GM19324 (cell line): ENCODE data around the gene FAM241B.

ENCODE experiments used
- ATAC-seq: cut with Tn5 transposase; IDR thresholded peaks from one replicate; pipeline ENCODE4 v1.9.1; 2021; ENCODE audit warnings: mild to moderate bottlenecking, moderate library complexity; ENCODE audit not compliant: unreplicated experiment, low FRiP score

The FAM241B gene

DNA sequence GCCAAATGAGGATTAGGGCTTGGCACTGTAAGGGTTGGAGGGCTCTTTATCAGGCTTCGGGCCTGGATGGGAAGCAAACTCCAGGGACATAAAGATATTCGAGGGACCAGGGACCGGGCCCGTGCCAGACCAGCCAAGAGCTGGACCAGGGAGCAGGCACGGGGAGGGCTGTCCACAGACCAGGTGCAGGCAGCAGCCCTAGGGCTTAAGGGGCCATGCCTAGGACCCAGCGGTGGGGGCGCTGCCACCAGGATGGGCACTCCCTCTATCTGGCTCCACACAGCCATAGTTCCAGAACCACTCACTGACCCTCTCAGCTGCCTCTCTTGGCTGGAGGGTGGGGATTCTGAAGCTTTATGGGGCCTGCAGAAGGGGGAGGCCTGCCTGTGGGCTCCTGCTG lies 32.9 kb downstream of the FAM241B start:
- ATAC-seq: no peak

DNA sequence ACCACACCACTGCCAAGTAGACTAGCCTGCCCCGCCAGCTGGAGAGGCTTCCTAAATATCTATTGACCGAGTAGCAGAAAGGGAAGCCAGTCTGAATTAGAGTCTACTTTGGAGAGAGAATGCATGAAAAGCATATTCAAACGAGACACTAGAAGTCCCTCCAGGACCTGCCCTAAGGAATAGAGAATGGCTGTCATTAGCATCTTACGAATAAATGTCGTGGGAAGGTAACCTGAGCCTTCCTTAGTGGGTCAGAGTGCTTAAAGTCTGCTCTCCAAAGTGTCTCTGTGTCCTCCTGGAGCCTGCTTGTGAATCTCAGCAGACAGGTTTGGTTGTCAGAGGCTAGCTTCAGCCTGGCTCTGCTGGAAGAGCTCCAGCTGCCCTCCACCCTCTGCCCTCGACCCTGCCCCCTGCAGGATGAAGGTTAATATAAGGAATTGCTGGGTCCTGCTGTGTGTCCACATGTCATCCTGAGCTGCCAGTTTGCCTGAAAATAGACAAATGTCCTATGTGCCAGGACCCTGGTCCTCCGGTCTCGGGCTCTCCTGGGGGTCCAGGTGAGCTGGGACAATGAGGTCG lies 33.4 kb downstream of the FAM241B start:
- ATAC-seq: no peak

DNA sequence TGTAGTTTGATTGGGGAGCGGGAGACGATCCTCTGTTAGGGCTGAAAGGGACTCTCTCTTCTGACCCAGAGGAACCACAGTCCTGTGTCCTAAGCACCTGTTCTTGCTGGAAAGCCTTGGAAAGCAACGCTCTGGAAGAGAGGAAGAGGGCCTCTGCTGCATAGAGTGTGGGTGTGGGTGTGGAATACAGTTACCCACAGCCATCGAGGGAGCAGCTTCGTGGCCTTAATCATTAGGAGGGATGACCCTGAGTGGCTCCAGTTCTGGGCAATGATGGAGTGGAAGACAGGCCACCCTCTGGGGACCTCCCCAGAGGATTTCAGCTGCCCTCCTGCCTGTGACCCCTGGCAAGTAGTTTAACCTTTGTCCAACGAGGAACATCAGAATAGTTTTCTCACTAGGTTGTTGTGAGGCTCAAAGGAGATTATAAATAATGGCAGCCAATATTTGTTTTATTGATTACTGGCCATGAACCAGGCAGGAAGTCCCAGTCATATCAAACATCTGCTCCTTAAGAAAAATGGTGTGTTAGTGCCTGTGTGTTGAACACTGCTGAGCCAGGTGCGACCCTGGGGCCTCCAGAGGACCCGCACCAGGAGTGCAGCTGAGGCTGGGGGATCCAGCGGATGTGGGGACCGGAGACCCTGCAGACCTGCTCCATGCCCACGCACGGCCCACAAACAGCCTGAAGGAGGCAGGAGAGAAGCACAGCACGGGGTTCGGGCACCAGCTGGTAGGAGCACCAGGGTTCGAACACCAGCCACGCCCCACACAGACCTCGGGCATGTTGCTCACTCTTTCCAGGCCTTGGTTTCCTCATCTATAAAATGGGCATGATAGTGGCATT lies 35.6 kb downstream of the FAM241B start:
- no peak for ATAC-seq

DNA sequence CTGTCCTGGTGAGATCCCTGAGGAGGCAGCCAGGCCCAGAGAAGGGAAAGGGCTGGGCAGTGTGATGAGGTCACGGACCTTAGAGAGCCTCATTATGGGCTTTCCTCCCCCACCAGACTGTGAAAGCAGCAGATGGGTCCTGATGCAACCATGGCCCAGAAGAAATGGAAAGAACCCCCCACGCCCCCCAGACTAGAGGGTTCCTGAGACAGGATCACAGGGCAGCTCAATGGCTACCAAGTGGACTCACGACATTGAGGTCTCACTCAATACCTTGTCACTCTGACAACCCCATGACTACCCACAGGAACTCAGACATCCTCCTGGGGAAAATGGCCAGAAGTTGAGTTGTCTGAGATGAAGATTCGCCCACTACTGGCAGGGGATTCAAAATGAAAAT lies 36.7 kb downstream of the FAM241B start:
- ATAC-seq: no peak

DNA sequence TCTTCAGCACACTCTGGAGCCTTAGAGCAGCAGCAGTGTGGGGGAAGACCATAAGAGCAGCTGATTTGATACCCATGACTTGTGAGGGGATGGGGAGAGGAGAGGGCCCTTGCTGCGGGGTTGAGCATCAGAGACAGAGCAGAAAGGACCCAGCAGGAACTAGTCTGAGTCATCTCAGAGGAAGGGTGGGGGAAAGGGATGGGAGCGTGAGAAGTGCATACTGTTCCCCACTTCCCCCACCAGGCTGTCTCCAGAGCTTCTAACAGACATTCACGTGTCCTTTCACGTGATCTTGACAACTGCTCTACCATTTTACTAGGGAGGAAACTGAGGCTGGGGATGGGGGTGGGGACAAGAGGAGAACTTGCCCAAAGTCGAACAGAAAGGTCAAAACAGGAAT lies 38.7 kb downstream of the FAM241B start:
- ATAC-seq: no peak

DNA sequence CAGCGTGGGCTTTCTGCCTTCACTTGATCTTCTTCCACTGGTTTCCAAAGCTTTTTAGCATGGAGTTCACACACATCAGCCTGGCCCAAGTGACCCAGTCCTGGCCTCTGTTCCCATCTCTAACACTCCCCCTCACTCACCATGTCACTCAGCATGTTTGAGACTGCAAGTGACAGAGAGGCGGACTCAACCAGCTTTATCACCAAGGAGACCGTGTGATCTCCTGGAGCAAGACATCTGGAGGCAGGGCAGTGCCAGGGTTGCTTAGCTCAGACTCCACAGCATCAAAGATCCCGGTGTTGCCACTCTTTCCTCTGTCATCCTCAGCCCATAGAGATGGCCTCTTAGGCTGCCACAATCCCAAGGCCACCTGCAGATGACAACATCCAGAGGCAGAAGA lies 39.4 kb downstream of the FAM241B start:
- ATAC-seq: no peak

DNA sequence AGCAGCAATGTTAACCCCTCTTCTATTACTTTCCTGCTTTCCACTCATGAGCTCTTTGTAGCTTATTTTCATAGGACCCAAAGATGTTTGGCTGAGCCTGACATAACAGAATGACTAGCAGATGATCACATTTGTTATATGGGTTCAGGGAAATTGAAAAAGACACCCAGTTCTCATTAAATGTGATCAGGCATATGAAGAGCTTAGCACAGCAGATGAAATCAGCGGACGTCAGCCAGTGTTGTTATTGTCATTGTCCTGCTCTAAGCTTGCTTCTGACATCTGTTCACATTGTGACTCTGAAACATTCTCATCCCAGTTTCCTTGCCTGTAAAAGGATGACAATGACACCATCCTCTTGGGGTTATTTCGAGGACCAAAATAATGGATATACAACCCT lies 43.5 kb downstream of the FAM241B start:
- no peak for ATAC-seq

DNA sequence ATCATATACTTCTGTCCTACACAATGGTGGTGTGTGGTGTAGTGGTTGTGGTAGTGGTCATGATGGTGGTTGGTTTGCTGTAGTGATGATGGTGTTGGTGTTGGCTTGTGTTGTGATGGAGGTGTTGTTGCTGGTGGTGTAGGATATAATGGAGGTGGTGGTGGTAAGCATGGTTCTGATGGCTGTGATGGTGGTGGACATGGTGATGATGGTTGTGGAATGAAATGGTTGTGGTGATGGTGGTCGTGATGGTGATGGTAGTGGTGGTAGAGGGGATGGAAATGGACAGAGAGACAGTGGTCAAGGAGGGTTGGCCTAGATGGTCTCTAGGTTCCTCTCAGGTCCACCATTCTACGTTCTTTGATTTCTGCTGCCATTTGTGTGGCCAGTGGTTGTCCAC lies 44.7 kb downstream of the FAM241B start:
- no peak for ATAC-seq

DNA sequence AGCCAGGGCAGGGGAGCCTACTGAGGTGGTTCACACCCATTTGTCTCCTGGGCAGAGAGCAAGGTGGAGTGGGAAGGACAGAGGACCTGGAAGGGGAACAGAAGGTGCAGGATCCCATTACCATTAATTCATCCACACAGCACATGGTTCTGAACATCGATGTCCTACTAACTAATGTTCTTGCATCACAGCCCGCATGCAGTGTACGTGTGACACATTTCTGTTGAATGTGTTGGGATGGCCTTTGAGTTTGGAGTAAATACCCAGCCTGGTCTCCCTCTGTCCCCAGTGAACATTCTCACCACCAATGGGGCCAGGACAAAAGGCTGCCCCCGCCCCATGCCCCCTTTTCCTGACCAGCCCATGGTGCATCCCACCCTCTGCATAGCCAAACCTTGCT lies 46.3 kb downstream of the FAM241B start:
- no peak for ATAC-seq

DNA sequence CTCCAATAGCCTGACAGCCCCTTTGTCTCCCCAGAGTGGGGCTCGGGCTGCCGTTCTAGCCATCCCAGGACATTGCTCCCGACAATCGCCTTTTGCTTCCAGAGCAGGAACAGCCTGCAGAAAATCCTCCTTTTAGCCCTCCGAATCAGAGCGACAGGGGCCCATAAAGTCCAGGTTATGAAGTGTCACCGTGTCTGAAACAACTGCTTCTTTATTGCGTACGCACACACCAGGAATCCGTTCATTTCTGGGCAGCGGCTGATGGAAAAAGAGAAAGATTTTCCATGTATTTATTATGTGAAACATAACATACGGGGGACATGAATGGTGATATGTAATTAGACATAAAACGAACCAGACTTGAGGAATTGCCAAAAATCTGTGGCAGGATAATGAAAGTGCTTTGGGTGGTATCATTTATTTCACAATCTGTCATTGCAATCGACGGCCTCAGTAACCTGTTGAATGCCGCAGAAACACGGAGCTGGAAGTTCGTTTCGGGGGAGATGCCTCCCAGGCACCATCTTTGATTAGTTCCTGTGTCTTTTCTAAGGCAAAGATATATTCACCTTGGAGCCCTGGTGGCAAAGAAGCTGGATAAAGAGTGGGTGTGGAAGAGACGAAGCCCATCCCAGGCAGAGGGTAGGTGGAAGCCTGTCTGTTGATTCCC lies 48.1 kb downstream of the FAM241B start:
- no peak for ATAC-seq

DNA sequence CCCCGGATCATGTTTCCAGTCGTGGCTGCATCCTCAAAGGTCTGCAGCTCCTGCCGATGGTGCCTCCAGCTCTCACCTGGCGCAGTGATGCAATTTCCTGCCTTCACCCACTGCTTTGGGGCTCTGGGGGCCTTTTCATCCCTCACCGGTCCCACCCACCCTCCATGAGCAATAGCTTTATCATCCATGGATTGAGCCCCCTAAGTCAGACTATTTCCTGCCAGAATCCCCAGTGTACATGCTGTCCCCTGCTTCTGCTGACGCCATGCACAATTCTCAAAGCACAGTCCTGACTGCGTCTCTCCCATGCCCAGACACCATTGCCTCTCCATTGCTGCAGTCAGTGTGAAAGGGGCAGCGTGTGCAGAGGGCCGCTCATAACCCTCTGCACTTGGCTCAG lies 49.7 kb downstream of the FAM241B start:
- no peak for ATAC-seq

DNA sequence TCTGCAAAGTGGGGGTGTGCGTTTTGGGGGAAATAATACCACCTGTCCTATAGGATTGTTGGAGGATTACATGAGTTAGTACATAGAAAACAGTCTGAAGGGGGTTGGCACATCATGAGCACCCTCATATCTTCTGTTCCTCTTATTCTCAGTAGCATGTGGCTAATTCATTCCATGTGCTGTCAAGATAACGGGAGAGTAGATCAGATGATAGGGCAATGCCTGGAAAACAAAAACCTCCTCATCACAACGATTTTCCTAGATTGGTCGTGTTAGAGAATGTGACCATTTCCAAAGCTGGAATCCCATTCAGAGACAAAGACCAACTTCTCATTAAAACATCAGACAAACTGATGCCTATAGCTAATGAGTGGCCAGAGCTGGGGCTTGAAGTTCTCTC lies 50.6 kb downstream of the FAM241B start:
- no peak for ATAC-seq

DNA sequence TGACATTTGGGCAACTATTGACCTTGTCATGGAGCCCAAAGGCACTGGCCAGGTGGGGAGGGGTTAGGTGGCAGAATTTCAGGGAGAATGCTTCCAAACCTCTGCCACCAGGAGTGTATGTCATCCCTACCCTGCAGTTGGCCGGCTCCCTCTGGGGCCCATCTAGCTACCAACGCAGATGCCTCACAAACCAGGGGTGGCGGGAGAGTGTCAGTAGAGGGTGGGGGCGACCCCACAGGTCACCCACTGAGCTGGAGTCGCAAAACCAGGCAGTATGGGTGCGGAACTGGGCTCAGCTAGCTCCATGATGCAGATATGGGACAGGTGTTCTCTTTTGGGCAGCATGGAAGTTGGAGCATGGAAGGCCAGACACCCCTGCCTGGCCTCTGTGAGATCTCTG lies 51.4 kb downstream of the FAM241B start:
- ATAC-seq: no peak

DNA sequence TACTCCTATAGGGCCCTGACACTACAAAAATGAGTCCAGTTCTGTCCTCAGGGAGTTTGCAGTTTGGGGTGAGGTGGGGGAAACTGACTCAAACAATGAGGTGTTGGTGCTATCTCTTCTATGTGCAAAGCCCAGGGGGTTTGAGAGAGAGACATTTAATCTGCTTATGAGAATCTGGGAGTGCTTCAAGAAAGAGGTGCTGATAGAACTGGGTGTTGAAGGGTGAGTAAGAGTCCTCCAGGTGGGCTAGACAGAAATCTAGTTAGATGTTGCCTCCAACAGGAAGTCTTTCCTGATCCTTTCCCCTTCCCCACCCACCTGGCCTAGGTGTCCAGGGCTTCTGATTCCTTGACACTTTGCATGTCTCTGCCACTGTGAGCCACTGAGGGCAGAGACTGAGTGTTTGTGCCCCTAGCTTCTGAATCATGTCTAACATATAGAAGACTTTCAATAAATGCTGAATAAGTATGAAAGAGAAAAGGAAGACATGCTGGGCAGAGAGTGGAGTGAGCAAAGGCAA lies 53.0 kb downstream of the FAM241B start:
- no peak for ATAC-seq
